Esophagus (tissue), 2 donors: ENCODE measurements around the gene PTPN5. TPM values are rescaled to one million over a fixed set of nuclear protein-coding genes. Genes with fewer than 3 reads are reported as not detected.

ENCODE experiments used
- polyA plus RNA-seq, 2 donors: library from polyadenylated mRNA; stranded (reverse); fragments of 200-250 nt; gene quantifications; one replicate each; pipeline ENCODE4 v1.2.3, GENCODE V29; 2013
- donor health status: healthy with polysubstance abuse.
- donor health status: Bipolar disorder and iron deficiency.

PTPN5 gene
- polyA plus RNA-seq, 2 donors: 0.21 to 0.47 TPM

Other genes starting within 250 kb of the PTPN5 start
- gene UEVLD, start 203.1 kb downstream of the PTPN5 start, polyA plus RNA-seq: 1 to 10 TPM; 4.7 to 9.0 TPM
- 1 to 10 TPM in 1 of 2 donors, under 1 TPM in 1; 0.62 to 1.4 TPM for gene MISFA, start 192.0 kb downstream of the PTPN5 start, polyA plus RNA-seq
- 1 to 10 TPM; 3.2 to 5.8 TPM for gene SPTY2D1, start 157.5 kb downstream of the PTPN5 start, polyA plus RNA-seq
- 1 to 10 TPM in 1 of 2 donors, under 1 TPM in 1; 0.78 to 5.5 TPM for gene TMEM86A, start 93.0 kb downstream of the PTPN5 start, polyA plus RNA-seq
- gene IGSF22, start 65.6 kb downstream of the PTPN5 start, polyA plus RNA-seq: under 1 TPM; 0.02 to 0.18 TPM
- not detected for gene MRGPRX1, start 147.6 kb upstream of the PTPN5 start, polyA plus RNA-seq